Amygdala (tissue), 56 donors: ENCODE results near the gene ECEL1.
"Not testable (repeated sequence)": the region's sequence is repeated elsewhere in the genome, so short reads cannot be mapped to it uniquely, and the experiment has no call there.

Experiments used
- DNase-seq, 56 donors: peaks; one replicate each; lab custom pipeline; 2025; lab: John Stamatoyannopoulos, UW

Gene ECEL1

DNA sequence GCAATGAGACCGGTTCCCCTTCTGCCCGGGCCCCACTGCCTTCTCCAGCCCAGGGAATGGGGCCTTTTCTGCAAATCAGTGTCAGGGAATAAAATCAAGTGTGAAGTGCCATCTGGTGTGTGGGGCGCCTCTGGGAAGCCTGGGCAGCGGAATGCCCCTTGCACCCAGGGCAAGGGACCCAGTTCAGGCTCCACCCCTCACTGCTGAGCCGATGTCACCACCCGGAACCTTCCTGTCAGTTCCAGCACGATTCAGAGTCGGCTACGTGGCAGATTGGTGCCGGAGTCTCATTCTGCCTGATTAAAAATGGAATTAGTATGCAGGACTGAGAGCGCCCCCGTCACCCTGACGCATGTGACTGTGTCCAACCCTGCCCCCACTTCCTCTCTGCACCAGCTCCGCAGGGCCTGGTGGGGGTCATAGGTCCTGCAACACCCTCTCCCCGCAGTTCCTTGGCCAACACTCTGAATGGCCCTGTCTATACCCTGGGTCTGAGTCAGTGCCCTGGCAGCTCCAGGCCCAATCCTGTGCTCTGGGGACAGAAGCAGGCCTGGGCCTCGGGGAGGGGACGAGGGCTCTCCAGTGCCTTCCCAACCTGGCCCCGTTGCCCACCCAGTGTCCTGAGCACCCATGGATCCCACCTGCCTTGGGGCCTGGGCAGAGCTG is 39.9 kb downstream of the ECEL1 start:
- peak in 20 of 56 donors; percentile 12 to 60 (median 44) for DNase-seq

DNA sequence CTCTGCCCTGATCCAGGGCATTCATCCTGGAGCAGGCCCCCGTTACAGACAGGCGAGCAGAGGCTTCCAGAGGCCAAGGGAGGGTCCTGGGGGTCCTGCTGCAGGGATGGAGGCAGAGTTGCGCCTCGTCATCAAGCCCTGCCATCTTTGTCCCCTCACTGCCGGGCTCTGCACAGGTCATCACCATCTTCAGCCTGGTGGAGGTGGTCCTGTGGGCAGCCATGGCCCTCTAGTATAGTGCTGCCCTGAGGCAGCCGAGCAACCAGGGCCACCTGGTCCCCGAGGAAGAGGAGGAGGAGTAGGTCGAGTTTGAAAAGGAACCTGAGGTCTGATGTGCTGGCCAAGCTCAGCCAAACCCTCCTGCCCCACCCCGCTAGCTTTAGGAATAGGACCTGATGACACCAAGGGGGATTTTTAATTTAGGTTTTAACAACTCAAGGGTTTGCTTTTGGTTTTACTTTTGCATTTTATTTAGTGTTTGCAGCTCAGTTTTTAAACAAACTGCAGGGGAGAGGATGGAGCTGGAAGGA is 40.5 kb downstream of the ECEL1 start:
- DNase-seq = no peak

DNA sequence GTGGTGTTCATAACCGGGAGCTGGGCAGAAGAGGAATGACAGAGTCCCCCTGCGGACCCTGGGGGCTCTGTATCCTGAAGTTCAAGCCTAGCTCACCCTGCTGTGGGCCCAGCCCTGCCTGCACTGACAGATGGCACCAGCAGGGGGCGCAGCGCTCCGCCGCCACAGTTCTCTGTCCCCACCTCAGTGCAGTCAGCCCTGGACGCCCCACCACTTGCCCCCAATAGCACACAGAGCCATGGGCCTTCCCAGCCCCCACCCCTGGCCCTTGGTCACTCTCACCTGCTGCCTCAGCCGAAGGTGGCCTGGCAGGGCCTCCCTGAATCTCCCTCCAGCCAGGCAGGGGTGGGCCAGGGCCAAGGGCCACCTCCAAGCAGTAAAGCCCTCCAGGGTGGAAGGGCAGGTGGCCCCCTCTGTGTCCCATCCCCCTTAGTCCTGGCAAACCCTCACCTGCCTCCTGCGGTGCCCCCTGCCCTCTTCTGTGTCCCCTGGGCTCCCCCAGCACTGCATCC is 41.3 kb downstream of the ECEL1 start:
- not testable (repeated sequence) for DNase-seq

DNA sequence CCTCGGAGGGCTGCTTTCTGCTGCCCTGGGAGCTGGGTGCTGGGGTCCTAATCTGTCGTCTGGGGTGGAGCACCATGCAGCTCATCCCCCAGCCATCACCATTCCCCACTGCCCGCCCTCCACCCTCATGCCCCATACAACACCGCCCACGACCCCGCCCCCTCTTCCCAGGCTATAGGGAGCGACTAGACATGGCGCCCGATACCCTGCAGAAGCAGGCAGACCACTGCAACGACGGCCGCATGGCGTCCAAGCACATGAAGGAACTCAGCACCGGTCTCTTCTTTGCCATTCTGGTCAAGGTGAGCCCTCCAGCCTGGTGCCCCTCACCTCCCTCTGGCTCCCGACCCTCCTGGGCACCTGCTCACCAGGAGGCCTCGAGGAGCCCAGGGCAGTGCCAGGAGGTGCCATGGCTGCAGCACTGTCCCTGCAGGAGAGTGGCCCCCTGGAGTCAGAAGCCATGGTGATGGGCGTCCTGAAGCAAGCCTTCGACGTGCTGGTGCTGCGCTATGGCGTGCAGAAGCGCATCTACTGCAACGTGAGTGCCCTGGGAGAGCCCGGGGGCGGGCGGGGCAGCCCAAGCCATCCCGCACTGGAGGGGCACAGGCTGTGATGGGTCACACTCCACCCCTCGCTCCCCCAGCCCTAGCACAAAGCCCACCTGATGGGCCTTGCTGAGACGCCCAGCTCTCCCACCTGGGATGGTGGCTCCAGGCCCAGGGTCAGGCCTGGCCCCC is 42.3 kb downstream of the ECEL1 start:
- DNase-seq = not testable (repeated sequence)

DNA sequence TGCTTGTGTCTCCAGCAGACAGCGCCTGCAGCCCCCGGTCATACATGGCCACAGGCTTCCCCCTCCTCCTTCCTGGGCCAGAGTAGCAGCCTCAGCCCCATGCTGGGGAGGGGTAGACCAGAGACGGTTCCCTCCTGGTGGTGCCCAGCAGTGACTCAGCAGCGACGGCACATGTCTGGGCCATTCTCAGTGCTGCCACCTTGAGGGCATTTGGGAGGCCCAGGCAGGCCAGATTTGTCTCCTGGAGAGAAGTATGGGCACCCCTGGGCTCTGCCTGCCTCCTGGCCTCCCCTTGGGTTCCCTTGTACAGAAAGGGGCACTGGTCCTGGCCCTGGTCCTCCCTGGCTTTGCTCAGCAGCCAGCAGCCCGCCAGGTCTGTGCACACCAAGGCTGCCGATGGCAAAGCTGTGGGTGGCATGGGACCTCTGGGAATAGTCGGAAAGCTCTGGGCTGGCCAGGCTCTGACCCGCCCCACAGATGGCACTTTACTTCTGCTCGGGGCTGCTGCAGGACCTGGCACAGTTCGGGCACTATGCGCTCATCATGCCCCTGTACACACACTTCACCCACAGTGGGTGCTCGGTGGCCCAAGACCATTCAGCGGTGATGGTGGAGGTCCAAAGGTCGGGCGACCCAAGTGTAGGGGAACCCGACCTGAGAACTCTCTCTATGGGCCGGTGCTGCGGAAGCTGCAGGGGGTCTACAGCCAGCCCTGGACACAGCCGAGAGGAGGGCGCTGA is 43.1 kb downstream of the ECEL1 start:
- peak in 4 of 56 donors; percentile 5 to 29 (median 12) for DNase-seq

DNA sequence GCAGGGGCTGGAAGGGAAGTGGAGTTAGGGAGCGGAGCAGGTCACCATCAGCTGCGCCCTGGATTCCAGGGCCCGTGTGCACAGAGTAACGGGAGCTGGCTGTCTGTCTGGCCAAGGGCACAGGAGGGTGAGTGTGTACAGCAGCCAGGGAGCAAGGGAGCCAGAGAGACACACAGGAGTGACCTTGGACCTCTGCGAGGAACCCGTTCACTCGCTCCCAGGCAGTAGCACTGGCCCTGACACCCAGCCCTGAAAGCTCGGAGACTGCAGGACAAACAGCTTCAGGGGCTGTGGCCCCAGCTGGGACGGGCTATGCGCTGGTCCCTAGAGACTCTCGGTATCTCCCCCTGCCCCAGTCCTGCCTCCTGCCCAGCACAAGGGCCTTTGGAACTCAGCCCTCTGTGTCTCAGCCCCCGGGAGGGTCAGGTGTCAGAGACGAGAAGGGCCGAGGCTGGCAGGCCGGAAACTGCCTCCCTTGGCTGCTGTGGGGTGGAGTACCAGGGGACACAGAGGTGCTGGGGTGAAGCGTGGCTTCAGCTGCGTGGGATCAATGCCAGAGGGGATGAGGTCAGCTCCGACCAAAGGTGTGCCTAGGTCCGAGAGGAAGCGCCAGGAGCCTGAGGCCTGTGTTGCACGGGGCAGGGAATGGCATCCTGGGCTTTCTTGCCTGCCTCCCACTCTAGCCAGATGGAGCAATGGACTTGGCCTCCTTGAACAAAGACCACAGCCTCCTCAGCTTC is 43.8 kb downstream of the ECEL1 start:
- DNase-seq = not testable (repeated sequence)

DNA sequence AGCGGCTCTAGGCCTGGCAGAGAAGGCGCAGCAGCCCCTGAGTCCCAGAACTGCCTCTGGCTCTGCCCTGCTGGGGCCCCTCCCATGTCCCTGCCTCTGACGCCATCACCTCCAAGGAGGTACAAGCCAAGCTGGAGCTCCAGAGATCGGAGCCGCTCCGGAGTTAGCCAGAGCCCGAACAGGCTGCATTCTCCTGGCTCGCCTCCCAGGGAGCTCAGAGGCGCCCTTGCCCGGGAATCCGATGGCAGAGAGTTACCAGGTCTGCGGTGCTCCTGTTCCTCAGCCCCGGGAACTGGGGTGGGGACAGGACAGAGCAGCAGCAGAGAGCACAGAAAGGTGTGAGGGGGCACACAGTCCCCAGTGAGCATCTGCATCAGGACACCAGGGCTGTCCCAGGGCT is 44.6 kb downstream of the ECEL1 start:
- DNase-seq = not testable (repeated sequence)

DNA sequence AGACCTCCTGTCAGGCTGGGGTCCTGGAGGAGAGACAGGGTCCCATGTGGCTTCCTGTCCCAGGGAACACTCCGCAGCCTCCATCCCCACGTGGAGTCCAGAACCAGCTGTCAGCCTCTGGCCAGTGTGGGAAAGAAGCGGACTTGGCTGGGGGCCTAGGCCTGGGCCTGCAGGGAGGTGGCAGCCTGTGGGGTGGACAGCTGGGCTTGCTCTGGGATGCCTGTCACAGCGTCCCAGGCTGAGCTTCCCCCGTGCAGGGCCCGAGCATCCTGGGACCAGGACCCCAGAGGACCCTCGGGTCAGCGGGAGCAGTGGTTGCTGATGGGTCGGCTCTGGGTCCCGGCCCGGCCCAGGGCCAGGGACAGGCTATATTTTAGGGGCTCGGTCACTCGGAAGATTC is 45.2 kb downstream of the ECEL1 start:
- DNase-seq = not testable (repeated sequence)

DNA sequence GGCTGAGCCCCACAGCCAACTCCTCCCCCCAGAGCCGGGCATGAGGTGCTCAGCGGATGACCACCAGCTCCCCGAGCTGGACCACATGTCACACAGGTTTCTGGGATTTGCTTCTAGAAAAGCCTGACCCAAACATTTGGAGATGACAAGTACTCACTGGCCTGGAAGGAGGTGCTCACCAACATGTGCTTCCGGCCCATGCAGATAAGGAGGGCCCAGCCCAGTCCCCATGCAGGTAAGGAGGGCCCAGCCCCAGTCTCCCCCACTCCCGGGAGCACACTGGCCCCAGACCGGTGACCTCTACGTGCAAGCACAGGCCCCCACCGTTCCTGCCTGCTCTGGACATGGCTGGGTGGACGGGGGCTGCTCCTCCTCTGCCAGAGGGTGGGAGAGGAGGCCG is 45.7 kb downstream of the ECEL1 start:
- not testable (repeated sequence) for DNase-seq

DNA sequence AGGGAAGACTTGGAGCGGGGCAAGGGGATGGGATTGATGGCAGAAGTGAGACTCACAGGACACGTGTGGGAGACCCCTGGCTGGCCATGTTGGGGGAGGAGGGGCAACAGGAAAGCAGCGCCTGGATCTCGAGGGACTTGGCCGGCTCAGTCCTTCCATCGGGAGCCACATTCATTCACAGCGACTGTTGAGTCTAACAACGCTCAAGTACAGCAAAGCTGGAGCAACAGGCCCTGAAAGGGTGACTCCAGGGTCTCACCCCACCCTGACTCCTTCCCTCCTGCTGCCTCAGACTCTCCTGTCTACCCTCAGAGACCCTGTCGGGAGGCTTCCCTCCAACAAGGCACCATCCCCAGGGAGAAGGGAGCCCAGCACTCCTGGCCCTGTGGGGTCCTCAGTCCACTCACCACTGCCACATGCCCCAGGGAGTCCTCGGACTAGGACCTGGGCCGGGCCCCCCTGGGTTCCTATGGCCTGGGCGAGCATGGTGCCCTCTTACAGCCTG is 46.4 kb downstream of the ECEL1 start:
- DNase-seq = no peak

DNA sequence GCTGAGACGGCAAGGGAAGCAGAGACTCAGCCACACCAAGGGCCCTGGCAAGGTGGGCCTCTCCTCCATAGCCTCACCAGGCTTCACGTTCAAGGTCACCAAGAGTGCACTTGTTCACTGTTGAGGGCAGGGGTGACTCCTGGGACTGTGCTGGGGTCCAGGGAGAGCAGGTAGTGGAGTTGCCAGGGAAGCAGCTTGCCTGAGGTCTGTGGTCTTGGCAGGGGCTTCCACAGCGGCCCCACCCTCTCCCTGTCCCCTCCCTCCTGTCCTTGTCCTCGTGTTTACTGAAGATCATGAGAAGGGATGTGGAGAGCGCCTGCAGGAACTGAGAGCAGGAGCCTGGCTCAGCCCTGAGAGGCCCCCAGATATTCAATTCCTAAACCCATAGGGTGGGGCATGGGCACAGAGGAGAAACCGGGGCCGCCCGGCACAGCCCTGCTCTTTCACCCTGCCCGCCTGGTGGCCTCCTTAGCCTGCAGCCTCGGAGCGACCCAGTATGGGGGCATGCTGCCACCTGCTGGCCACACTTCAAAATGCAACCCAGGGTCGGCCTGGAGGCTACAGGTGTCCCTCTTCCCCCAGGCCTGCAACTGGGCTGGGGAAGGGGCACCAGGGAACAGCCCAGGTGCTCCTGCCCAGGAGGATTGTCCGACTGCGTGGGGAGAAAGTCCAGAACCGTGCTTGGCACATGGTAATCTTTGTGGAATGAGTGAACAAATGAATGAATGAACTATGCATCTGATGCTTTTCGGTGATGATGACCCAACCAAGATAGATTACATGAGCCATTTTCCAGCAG is 47.2 kb downstream of the ECEL1 start:
- DNase-seq = peak in 53 of 56 donors; percentile 8 to 86 (median 58)

DNA sequence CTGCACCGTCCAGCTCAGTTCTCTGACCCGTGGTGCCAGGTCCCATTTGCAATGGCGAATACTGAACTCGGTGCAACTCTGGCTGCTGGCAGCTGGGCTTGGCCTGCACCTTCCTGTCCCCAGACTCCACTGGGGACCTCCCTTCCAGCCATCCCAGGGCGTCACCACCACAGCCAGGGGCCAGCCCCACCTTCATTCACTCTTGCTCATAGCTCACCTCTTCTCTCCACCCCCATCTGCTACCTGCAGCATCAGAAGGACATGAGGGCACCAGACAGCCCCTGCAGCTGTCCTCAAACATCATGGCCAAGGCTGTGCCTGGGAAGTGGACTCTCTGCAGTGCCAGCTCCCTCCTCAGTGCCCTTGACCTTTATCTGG is 47.9 kb downstream of the ECEL1 start:
- DNase-seq = no peak

DNA sequence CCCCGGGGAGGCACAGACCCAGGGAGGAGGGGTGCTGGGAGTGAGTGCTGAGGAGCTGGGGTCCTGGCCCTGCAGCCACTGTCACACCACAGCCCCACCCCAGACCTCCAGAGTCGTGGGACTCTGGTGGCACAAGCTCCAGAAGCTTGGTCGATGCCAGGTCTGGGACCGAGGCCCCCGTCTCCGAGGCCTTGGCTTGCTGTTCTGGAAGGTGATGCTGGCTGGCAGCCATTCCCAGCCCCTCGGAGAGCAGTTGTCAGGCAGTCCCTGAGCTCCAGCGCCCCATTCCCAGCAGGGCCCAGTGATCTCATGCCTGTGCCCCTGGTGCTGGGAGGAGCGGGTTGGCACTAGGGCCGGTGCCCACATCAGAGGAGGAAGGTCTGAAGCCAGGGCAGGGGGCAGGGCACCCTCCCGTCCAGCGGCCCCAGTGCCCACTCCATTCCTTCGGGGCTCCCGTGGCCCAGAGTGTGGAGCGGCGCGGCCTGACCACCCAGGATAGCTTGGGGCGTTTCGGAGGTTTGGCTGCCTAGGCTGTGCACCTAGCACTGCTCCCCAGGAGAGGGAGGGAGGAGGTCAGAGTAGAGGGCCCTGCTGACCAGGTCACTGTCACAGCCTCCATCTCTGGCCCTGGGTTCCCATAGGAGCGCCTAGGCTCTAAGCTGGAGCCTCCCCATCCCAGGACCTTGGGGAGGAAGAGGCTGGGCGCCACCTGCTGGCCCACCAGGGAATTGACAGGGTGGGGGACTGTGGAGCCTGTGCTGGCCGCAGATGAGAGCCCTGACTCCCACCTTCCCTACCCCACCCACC is 48.5 kb downstream of the ECEL1 start:
- DNase-seq = peak in 4 of 56 donors; percentile 5 to 52 (median 18)

DNA sequence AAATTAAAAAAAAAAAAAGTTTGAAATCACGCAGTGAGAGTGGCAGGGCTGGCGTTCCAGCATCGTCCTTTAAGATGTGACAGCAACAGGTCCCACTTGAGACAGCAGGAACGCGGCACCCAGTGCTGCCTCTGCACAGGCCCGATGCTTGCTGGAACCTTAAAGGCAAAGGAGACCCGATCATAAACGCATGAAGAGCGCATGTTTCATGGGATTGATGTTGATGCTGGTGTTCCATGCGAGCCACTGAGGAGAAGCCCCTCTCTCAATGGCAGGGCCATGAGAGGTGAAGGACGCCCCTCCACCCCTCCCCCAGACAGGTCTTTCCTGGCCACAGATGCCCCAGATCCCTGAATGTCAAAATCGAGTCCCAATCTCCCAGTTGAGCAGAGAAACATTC is 49.5 kb downstream of the ECEL1 start:
- DNase-seq = no peak

DNA sequence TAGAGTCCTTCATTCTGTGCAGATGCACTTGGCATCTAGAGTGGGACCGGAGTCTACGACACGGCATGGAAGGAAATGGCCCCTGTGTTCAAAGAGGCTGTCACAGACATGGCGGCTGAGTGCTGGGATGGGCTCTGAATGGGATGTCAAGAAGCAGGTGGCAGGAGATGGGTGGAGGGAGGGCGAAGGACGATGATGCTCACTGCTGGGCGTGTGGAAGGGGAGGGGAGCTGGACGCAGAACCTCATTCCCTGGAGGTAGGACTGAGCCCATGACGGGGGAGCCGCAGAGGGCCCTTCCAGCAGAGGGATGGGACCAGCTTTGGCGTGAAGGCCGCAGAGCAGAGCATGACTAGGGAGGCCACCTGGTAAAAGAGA is 50.5 kb downstream of the ECEL1 start:
- DNase-seq = no peak

DNA sequence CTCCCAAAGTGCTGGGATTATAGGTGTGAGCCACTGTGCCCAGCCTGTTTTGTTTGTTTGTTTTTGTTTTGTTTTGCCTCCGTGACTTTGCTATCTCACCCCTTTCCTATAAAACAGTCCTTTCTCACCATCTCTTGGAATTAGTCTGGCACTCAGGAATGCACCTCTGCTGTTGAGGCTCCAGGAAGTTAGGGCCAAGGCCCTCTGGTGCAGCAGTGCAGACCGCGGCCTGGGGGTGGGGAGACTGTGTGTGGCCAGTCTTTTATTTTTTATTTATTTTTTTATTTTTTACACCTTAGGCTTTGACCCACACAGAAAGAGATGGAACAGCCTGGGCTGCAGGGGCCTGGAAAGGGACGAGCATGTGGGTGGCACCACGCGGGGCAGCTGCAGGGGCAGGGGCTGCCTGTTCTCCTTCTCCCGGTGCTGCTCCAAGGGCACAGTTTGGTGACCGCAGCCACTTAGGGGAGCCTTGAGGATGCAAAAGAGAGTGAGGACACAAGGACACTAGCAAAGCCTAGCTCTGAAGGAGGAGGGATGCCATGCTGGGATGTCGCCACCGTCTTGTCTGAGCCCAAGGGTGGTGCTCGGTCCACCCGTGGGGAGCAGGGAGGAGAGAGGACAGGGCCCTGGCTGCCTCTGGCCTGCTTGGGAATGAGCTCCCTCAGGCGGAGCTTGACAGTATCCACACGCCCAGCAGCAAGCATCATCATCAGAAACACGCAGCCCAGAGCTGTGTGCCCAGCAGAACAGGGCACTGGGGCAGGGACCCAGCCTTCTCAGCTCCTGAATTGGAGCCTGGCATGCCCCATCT is 51.0 kb downstream of the ECEL1 start:
- no peak for DNase-seq

DNA sequence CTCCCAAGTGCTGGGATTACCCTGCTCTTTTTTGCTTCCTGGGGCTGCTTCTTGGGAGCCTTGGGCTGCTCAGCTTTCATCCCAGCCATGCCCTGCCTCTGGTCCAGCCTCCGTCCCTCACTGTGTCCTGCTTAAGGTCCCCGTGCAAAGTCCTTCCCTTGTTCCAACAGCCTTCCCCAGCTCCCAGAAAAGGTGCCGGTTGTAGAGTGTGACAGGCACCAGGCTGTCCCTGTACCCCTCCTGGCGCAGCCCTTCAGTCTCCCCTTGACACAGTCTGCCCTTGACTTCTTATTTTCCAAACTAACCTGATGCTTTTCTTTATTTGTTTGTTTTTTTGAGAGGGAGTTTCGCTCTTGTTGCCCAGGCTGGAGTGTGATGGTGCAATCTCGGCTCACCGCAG is 51.8 kb downstream of the ECEL1 start:
- DNase-seq = no peak

DNA sequence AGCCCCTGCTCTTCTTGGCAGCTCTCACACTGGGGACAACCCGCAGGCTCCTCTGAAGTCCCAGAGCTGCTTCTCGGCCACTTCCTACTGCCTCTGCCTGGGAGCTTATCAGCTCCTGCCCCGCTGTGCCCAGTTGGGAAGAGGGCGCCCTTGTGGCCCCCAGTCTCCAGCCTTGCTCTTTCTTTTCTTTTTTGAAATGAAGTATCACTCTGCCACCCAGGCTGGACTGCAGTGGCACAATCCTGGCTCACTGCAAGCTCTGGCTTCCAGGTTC is 52.3 kb downstream of the ECEL1 start:
- DNase-seq = no peak
